ENCODE measurements around the gene ACSM6.

DNA sequence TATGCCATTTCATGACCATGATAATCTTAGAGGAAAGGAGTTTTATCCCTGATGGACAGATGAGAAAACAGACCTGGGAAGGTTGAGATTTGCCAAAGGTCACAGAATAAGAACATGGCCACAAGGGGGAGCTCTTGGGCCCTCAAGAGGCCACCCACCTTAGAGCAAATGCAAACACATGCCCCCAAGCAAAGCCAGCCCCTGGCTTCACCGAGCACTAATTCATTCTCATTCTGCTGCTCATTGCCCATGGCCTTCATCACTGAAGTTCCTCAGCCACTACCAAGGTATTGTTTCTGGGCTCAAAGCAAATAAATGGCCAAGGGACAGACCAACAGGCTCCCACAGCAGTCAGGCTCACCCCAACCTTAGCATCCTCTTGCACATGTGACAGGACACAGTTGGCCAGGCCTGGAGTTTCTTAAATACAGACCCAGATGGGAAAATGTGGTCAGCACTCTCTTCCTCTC, 52.6 kb downstream of the ACSM6 start:
- TF ChIP-seq, protein P1, sequence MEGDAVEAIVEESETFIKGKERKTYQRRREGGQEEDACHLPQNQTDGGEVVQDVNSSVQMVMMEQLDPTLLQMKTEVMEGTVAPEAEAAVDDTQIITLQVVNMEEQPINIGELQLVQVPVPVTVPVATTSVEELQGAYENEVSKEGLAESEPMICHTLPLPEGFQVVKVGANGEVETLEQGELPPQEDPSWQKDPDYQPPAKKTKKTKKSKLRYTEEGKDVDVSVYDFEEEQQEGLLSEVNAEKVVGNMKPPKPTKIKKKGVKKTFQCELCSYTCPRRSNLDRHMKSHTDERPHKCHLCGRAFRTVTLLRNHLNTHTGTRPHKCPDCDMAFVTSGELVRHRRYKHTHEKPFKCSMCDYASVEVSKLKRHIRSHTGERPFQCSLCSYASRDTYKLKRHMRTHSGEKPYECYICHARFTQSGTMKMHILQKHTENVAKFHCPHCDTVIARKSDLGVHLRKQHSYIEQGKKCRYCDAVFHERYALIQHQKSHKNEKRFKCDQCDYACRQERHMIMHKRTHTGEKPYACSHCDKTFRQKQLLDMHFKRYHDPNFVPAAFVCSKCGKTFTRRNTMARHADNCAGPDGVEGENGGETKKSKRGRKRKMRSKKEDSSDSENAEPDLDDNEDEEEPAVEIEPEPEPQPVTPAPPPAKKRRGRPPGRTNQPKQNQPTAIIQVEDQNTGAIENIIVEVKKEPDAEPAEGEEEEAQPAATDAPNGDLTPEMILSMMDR (IDR thresholded peaks at IDR 0.05) = peak; percentile 71 to 83 (median 80)
- no peak for TF ChIP-seq EP300 (IDR thresholded peaks at IDR 0.05)
- no peak for TF ChIP-seq POLR2A (IDR thresholded peaks at IDR 0.05; ENCODE audit: low read depth)
- TF ChIP-seq POLR2AphosphoS5 (IDR thresholded peaks at IDR 0.05) = peak; percentile 26 to 27
